H1 (cell line): ENCODE data around the gene VWA1. TPM values are rescaled to one million over a fixed set of nuclear protein-coding genes. Genes with fewer than 3 reads are reported as not detected.

Experiments
- CTCF ChIA-PET: fragments of 300-600 bp; sonication (Branson Sonifier 250); formaldehyde crosslinking; loops from one replicate; lab custom pipeline; 2021; ENCODE audit not compliant: partially characterized antibody; lab: Charles Lee
- POLR2A ChIA-PET: fragments of 300-600 bp; sonication (Branson Sonifier 250); formaldehyde crosslinking; loops from one replicate; lab custom pipeline; 2021; ENCODE audit warnings: inconsistent platforms; ENCODE audit not compliant: partially characterized antibody; lab: Charles Lee
- DNase-seq, 2 experiments: peaks; one replicate each; pipeline versions ENCODE4 v3.0.0 to v3.0.0-alpha.2; 2010 to 2022; ENCODE audit warnings: low spot score in 2 of 2, low read depth in 1 of 2, mixed read lengths in 1 of 2
- FAIRE-seq: peaks from 2 replicates; lab custom pipeline; 2011; peaks lifted over from hg19 to GRCh38; lab: Jason Lieb, UNC
- H2AFZ ChIP-seq: 2 replicates; pipeline ENCODE4 v1.8.1; 2012; ENCODE audit warnings: low read length, inconsistent platforms
- H2AK5ac ChIP-seq: 2 replicates; pipeline ENCODE4 v1.6.1; 2013; ENCODE audit warnings: low read depth, low read length
- H2BK120ac ChIP-seq: replicated peaks from 2 replicates; pipeline ENCODE3; 2013; ENCODE audit warnings: low read depth, low read length, inconsistent platforms
- H2BK12ac ChIP-seq: 2 replicates; pipeline ENCODE4 v1.6.1; 2013; ENCODE audit warnings: low read depth, low read length
- H2BK15ac ChIP-seq: 2 replicates; pipeline ENCODE4 v1.6.1; 2013; ENCODE audit warnings: low read length
- H2BK20ac ChIP-seq: 2 replicates; pipeline ENCODE4 v1.6.1; 2013; ENCODE audit warnings: low read length
- H2BK5ac ChIP-seq: 2 replicates; pipeline ENCODE4 v1.6.1; 2013; ENCODE audit warnings: low read depth, low read length
- H3K14ac ChIP-seq: 2 replicates; pipeline ENCODE4 v1.6.1; 2013; ENCODE audit warnings: inconsistent platforms; ENCODE audit not compliant: insufficient read length
- H3K18ac ChIP-seq: 2 replicates; pipeline ENCODE4 v1.6.1; 2013; ENCODE audit warnings: low read length; ENCODE audit errors: extremely low read depth
- H3K23ac ChIP-seq: 2 replicates; pipeline ENCODE4 v1.6.1; 2013; ENCODE audit warnings: inconsistent platforms; ENCODE audit not compliant: insufficient read length
- H3K23me2 ChIP-seq: 2 replicates; pipeline ENCODE4 v1.6.1; 2013; ENCODE audit warnings: low read depth, low read length
- H3K27ac ChIP-seq: 2 replicates; pipeline ENCODE4 v1.6.1; 2011; ENCODE audit warnings: low read depth, low read length, inconsistent platforms
- H3K27me3 ChIP-seq, 4 experiments: replicated peaks in 1 of 4; 1 replicate in 1 of 4; 2 replicates in 3 of 4; pipeline versions ENCODE4 v1.6.1 to v1.8.1; 2011 to 2013; ENCODE audit warnings: low read length in 3 of 4, mild to moderate bottlenecking in 3 of 4, inconsistent platforms in 2 of 4, mixed read lengths in 2 of 4, moderate library complexity in 1 of 4; ENCODE audit not compliant: control insufficient read depth in 3 of 4, insufficient read depth in 3 of 4; ENCODE audit errors: extremely low read depth in 1 of 4
- H3K36me3 ChIP-seq, 4 experiments: 2 replicates each; pipeline versions ENCODE4 v1.6.1 to v1.8.1; 2011 to 2013; ENCODE audit warnings: mild to moderate bottlenecking in 4 of 4, low read length in 3 of 4, moderate library complexity in 2 of 4, control low read depth in 1 of 4, inconsistent platforms in 1 of 4; ENCODE audit not compliant: insufficient read depth in 4 of 4, control insufficient read depth in 2 of 4
- H3K4ac ChIP-seq: replicated peaks from 2 replicates; pipeline ENCODE3; 2013; ENCODE audit warnings: low read length, low read depth, mixed read lengths, inconsistent platforms; ENCODE audit not compliant: insufficient read length
- H3K4me1 ChIP-seq, 4 experiments: replicated peaks in 1 of 4; 1 replicate in 1 of 4; 2 replicates in 3 of 4; pipeline versions ENCODE4 v1.6.1 to v1.8.1; 2011 to 2013; ENCODE audit warnings: low read length in 3 of 4, inconsistent platforms in 2 of 4, mixed read lengths in 1 of 4; ENCODE audit not compliant: insufficient read depth in 4 of 4, control insufficient read depth in 3 of 4
- H3K4me2 ChIP-seq, 2 experiments: 2 replicates each; pipeline versions ENCODE4 v1.6.1 to v1.8.1; 2011 to 2013; ENCODE audit warnings: low read depth in 2 of 2, low read length in 2 of 2, control low read depth in 1 of 2, inconsistent platforms in 1 of 2, mild to moderate bottlenecking in 1 of 2; ENCODE audit not compliant: insufficient read depth in 1 of 2
- H3K4me3 ChIP-seq, 4 experiments: fragments of 200-600, 300-600 bp in 1 of 4; sonication (generic), shearing (Covaris generic), sonication (Bioruptor Twin) in 1 of 4; 2 replicates each; pipeline versions ENCODE4 v1.5.1 to v1.8.1; 2011 to 2016; ENCODE audit warnings: low read length in 4 of 4, low read depth in 3 of 4, control low read depth in 2 of 4, inconsistent platforms in 2 of 4, mild to moderate bottlenecking in 2 of 4, mixed read lengths in 1 of 4, moderate library complexity in 1 of 4; ENCODE audit not compliant: insufficient read depth in 2 of 4; ENCODE audit errors: extremely low read depth in 1 of 4
- H3K56ac ChIP-seq: replicated peaks from 2 replicates; pipeline ENCODE3; 2013; ENCODE audit warnings: low read depth, mild to moderate bottlenecking, mixed read lengths, low read length, inconsistent platforms; ENCODE audit not compliant: insufficient read length
- H3K79me1 ChIP-seq: 2 replicates; pipeline ENCODE4 v1.6.1; 2013; ENCODE audit warnings: low read depth, low read length, control low read depth
- H3K79me2 ChIP-seq, 2 experiments: 2 replicates each; pipeline versions ENCODE4 v1.6.1 to v1.8.1; 2012 to 2013; ENCODE audit warnings: low read length in 2 of 2, mild to moderate bottlenecking in 2 of 2, inconsistent platforms in 1 of 2; ENCODE audit not compliant: insufficient read depth in 2 of 2, control insufficient read depth in 1 of 2
- H3K9ac ChIP-seq, 4 experiments: replicated peaks in 1 of 4; 1 replicate in 1 of 4; 2 replicates in 3 of 4; pipeline versions ENCODE4 v1.6.1 to v1.8.1; 2011 to 2013; ENCODE audit warnings: low read depth in 3 of 4, low read length in 3 of 4, control low read depth in 2 of 4, mild to moderate bottlenecking in 2 of 4, moderate library complexity in 2 of 4, inconsistent platforms in 1 of 4; ENCODE audit errors: extremely low read depth in 1 of 4
- H3K9me3 ChIP-seq, 2 experiments: 2 replicates each; pipeline versions ENCODE4 v1.6.1 to v1.8.1; 2012 to 2013; ENCODE audit warnings: mild to moderate bottlenecking in 2 of 2, moderate library complexity in 2 of 2, control low read depth in 1 of 2, inconsistent platforms in 1 of 2, low read depth in 1 of 2, low read length in 1 of 2, mixed read lengths in 1 of 2; ENCODE audit not compliant: insufficient read depth in 2 of 2
- H4K20me1 ChIP-seq, 2 experiments: replicated peaks in 1 of 2; 2 replicates each; pipeline versions ENCODE3 to v1.8.1; 2011 to 2013; ENCODE audit warnings: inconsistent platforms in 2 of 2, low read length in 2 of 2, mild to moderate bottlenecking in 1 of 2; ENCODE audit not compliant: insufficient read depth in 2 of 2, control insufficient read depth in 1 of 2
- H4K5ac ChIP-seq: 2 replicates; pipeline ENCODE4 v1.6.1; 2013; ENCODE audit warnings: low read length, low read depth, mixed read lengths, inconsistent platforms; ENCODE audit not compliant: insufficient read length
- H4K8ac ChIP-seq: 2 replicates; pipeline ENCODE4 v1.8.0; 2013; ENCODE audit warnings: mild to moderate bottlenecking, moderate library complexity, low read length, inconsistent platforms; ENCODE audit not compliant: insufficient read depth; ENCODE audit errors: extremely low read depth
- H4K91ac ChIP-seq: replicated peaks from 2 replicates; pipeline ENCODE3; 2013; ENCODE audit warnings: low read length, mixed read lengths, inconsistent platforms; ENCODE audit not compliant: insufficient read length
- CREB1 ChIP-seq: IDR thresholded peaks from 2 replicates; pipeline ENCODE4 v1.6.1; 2012; ENCODE audit warnings: inconsistent platforms
- EP300 ChIP-seq, 2 experiments: IDR thresholded peaks; 1 replicate in 1 of 2; 2 replicates in 1 of 2; pipeline ENCODE4 v1.6.1; 2011 to 2012; ENCODE audit warnings: low read depth in 2 of 2, low read length in 2 of 2, mild to moderate bottlenecking in 2 of 2, borderline replicate concordance in 1 of 2, inconsistent platforms in 1 of 2, moderate library complexity in 1 of 2
- EZH2 ChIP-seq: fragments of 200-600 bp; sonication (generic); IDR thresholded peaks from 2 replicates; pipeline ENCODE4 v1.7.1; 2012; ENCODE audit warnings: low read depth, mild to moderate bottlenecking, moderate library complexity, low read length, inconsistent platforms; ENCODE audit not compliant: severe bottlenecking
- KDM4A ChIP-seq: IDR thresholded peaks from one replicate; pipeline ENCODE4 v1.7.1; 2012; ENCODE audit warnings: low read depth, mild to moderate bottlenecking, moderate library complexity, low read length, inconsistent platforms; ENCODE audit not compliant: severe bottlenecking
- MAFK ChIP-seq: IDR thresholded peaks from 2 replicates; pipeline ENCODE4 v1.6.1; 2012; ENCODE audit warnings: low read depth, mild to moderate bottlenecking, improper control_type of control experiment, low read length
- POLR2A ChIP-seq, 2 experiments: IDR thresholded peaks; 1 replicate in 1 of 2; 2 replicates in 1 of 2; pipeline ENCODE4 v1.6.1; 2011; ENCODE audit warnings: low read depth in 2 of 2, low read length in 2 of 2, mild to moderate bottlenecking in 2 of 2; ENCODE audit errors: control extremely low read depth in 1 of 2
- RBBP5 ChIP-seq: IDR thresholded peaks from 2 replicates; pipeline ENCODE4 v1.7.1; 2012; ENCODE audit warnings: low read depth, mild to moderate bottlenecking, inconsistent platforms, low read length, moderate library complexity, borderline replicate concordance
- RFX5 ChIP-seq: IDR thresholded peaks from 2 replicates; pipeline ENCODE4 v1.6.1; 2011; ENCODE audit warnings: low read depth, low read length, improper control_type of control experiment, borderline replicate concordance
- YY1 ChIP-seq: IDR thresholded peaks from 2 replicates; pipeline ENCODE4 v1.6.1; 2011; ENCODE audit warnings: low read depth, mild to moderate bottlenecking, low read length
- WGBS, 2 experiments: shearing (Covaris generic) in 1 of 2; methylation state at CpG; one replicate each; pipeline versions ENCODE4 v1.1.6 to v1.1.7; 2013 to 2015; ENCODE audit warnings: low lambda C conversion rate in 2 of 2, mixed read lengths in 2 of 2, inconsistent platforms in 1 of 2, low coverage in 1 of 2, missing lambda C conversion rate in 1 of 2; ENCODE audit not compliant: insufficient replicate concordance in 2 of 2, insufficient coverage in 1 of 2, insufficient read length in 1 of 2; ENCODE audit errors: extremely low coverage in 1 of 2, missing lambda C conversion rate in 1 of 2; 5-methylcytosine and 5-hydroxymethylcytosine counted together
- polyA plus RNA-seq, 7 experiments: library from polyadenylated mRNA; depleted of rRNA in 3 of 7; stranded (reverse) in 5 of 7; unstranded in 2 of 7; fragments of >200 nt in 5 of 7; fragments of 200-250 nt in 2 of 7; gene quantifications; 1 replicate in 5 of 7; 2 replicates in 1 of 7; 4 replicates in 1 of 7; pipeline versions ENCODE4 v1.2.1 to v1.2.3, GENCODE V29; 2011 to 2013; ENCODE audit warnings: missing spikeins in 2 of 7, mixed read lengths in 2 of 7
- total RNA-seq: library from RNA; stranded (reverse); fragmentation: NEBNext Ultra II Directional; extraction: Animal tissue kit (Norgen Biotek cat#: 25700); gene quantifications from 2 replicates; pipeline ENCODE4 v1.2.1, GENCODE V29; 2021
- TF ChIP-seq, protein P1 (sequence below): IDR thresholded peaks from 2 replicates; pipeline ENCODE4 v1.6.1; 2011; ENCODE audit warnings: low read length, improper control_type of control experiment

Gene VWA1
- total and polyA plus RNA-seq, 2 of the 8 experiments (the other 6 are each of a cell fraction or from before 2014, with no cell fraction given), result 16.0 to 36.6 TPM

DNA sequence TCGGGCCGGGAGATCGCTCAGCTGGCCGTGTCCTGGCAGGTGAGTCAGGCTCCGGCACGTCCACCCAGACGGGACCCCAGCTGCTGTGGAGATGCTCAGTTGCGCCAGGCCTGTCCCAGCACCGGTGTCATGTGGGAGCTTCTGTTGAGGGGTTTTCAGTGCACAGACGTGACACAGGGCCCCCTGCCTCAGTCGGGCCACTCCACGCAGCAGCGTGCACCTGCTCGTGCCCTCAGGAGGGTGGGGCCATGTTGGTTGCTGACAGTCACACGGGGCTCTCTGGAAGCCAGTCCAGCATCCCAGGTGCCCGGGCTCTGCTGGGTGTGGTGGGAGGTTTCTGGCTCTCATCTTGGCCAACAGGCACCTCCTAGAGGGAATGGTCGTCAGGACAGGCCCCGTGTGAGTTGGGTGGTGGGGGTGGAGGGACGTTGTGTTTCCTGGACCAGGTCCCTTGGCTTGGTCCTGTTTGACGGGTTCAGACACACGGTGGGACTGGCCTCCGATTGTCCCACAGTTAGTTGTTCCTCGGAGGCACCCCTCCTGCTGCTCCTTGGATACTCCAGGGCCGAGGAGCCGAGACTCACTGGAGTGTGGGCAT, 55.2 kb downstream of the VWA1 start:
- no peak overlapping the region for H3K4ac ChIP-seq
- no peak overlapping the region for H2AFZ ChIP-seq
- no peak overlapping the region for H2BK120ac ChIP-seq
- no peak for DNase-seq
- no peaks in the 10 kb centered on the region for H3K79me2 ChIP-seq
- H3K36me3 ChIP-seq, result peaks cover 6 to 55% (median 33%) of the 10 kb centered on the region in 4 experiments; a peak in 7 of 8 replicates
- no peak overlapping the region for H2BK5ac ChIP-seq
- H3K79me1 ChIP-seq, result no peaks in the 10 kb centered on the region; the same call in 1 of the 2 replicates
- H3K4me1 ChIP-seq, result no peaks in the 10 kb centered on the region
- no peaks in the 10 kb centered on the region for H3K27me3 ChIP-seq
- H2BK12ac ChIP-seq, result no peak overlapping the region
- H4K20me1 ChIP-seq, result peaks cover 0 to 1% of the 10 kb centered on the region in 2 experiments
- no peak overlapping the region for H3K18ac ChIP-seq
- ChIA-PET CTCF (interaction anchor here (1.2 to 2.4 kb wide), 4 partner anchors 8 to 50 kb away, joined by 3 to 10 read pairs (median 6); no protein-coding TSS in a partner anchor), POLR2A (interaction anchor here (1.1 to 2.1 kb wide), 2 partner anchors 8 to 10 kb away, joined by 4 to 6 read pairs; no protein-coding TSS in a partner anchor)
- no peak overlapping the region for H3K56ac ChIP-seq
- no peak overlapping the region for H4K91ac ChIP-seq
- no peak for FAIRE-seq
- H3K14ac ChIP-seq, result no peak overlapping the region
- H4K8ac ChIP-seq, result no peak overlapping the region
- TF ChIP-seq YY1 (no peak), POLR2A (IDR thresholded peaks at IDR 0.05; ENCODE audit: control extremely low read depth in 1 of 2, low read depth in 2 of 2, low read length in 2 of 2) (no peak), CREB1 (no peak), RBBP5 (no peak), EP300 (IDR thresholded peaks at IDR 0.05; ENCODE audit: borderline replicate concordance in 1 of 2, low read depth in 2 of 2, low read length in 2 of 2) (no peak), MAFK (no peak), RFX5 (no peak), EZH2 (no peak), KDM4A (no peak)
- TF ChIP-seq, protein P1, sequence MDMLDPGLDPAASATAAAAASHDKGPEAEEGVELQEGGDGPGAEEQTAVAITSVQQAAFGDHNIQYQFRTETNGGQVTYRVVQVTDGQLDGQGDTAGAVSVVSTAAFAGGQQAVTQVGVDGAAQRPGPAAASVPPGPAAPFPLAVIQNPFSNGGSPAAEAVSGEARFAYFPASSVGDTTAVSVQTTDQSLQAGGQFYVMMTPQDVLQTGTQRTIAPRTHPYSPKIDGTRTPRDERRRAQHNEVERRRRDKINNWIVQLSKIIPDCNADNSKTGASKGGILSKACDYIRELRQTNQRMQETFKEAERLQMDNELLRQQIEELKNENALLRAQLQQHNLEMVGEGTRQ, result no peak
- H2BK15ac ChIP-seq, result no peak overlapping the region
- H4K5ac ChIP-seq, result no peak overlapping the region
- H3K9ac ChIP-seq, result no peak overlapping the region
- H3K27ac ChIP-seq, result no peak overlapping the region
- H3K9me3 ChIP-seq, result no peaks in the 10 kb centered on the region; a peak in 1 of 4 replicates
- H3K23me2 ChIP-seq, result no peaks in the 10 kb centered on the region
- WGBS, 2 experiments, result 94% methylated on average over 16 of the region's 25 CpGs; no CpG with 5 or more reads in 1 of the 2 experiments
- H2BK20ac ChIP-seq, result no peak overlapping the region
- no peak overlapping the region for H3K23ac ChIP-seq
- no peak overlapping the region for H2AK5ac ChIP-seq
- no peak overlapping the region for H3K4me2 ChIP-seq
- no peak overlapping the region for H3K4me3 ChIP-seq
